NCI-H524 (cell line): ENCODE results near the gene ATRIP.
"Not testable (repeated sequence)": the region's sequence is repeated elsewhere in the genome, so short reads cannot be mapped to it uniquely, and the experiment has no call there.

Experiments
- DNase-seq, 2 experiments: peaks; one replicate each; lab custom pipeline; 2025; lab: John Stamatoyannopoulos, UW

ATRIP gene

DNA sequence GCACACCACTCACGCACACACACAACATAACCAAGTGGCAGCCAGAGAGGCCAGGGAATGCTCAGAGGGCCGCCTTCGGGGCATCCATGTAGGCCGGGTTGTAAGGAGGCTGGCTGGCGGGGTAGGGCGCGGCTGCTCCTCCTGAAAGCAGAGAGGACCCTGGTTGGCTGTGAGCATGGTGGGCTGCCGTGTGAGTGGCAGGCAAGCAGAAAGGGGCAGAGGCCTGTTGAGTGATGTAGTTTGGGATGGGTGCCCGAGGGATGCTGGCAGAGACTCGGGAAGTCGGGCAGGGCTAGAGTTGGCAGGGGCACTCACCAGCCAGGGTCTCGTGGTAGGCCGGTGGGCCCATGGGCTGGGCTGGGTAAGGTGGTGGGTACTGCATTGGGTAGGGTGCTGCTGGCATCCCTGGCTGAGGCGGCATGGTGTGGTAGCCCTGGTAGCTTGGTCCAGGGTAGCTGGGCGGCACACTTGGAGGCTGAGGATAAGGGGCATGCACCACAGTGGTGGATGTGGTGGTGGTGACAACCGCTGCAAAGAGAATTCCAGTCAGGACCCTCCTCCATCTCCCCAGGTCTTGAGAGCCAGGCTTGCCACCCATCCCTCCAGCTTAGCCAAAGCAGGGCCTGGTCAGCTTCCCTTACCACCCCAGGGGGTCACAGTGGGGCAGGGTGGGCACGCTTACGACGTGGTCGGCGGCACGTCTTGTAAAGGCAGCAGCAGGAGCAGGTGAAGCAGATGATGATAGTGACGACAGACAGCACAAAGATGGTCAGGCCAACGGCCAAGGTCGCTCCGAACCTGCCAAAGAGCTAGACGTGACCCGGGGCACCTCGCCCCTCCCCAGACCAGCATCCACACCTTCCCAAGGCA, 22.7 kb downstream of the ATRIP start:
- DNase-seq = no peak

DNA sequence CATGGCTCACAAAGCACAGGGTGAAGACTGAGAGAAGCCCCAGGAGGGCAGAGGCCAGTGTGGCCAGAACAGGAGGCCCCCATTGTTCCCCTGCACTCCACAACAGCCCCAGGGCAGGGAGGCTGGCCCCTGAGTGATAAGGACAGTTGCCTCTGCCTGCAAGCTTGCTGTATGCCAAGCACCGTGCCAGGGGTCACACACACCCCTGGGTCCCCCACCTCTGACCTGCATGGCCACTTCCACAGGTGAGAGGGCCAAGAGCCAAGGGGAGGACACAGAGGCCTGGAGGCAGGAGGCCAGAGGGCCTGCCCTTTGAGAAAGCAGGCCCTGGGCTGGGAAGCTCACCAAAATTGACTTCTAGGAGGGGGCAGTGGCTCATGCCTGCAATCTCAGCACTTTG, 23.7 kb downstream of the ATRIP start:
- no peak for DNase-seq

DNA sequence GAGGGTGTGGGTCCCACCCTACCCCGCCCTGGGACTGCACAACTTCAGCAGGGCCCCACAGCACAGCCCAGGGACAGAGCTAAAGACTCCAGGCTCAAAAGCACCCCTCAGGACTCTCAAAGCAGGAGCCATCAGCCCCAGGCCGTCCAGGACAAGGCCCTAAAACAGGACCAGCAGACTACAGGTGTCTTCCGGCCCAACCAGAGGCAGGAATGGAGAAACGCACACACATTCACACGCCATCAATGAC, 26.1 kb downstream of the ATRIP start:
- DNase-seq = peak in 1 of 2 experiments; percentile 66

DNA sequence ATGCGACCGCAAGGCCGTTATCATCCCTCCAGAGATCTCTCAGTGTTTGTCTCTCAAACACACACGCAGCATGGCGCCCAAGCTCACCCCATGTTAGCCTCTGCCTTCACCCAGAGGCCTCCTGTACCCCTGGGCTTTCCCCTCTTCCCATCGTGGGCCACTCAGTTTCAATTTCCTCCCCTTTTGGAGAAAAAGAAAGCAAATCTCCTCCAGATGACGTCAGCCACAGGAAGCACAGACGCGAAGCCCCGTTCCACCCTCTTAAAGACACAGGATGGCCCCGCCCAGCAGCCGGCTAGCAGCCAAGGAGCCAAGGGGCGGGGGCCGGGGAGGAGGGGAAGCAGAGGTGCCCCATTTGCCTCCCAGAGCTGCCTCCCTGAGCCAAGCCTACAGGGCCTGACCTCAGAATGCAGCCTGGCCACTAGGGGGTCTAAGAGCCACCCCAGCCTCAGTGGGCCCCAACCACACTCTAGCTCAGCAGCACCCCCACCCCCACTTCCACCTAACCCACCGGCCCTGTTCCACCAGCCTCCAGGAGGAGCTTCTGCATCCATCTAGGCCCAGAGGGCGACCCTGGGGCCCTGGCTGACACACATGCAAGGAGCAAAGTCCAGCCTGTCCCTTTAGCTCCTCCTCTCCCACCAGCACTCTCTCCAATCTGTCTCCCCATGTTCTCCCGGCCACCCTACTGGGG, 26.5 kb downstream of the ATRIP start:
- peak; percentile 83 to 88 for DNase-seq

DNA sequence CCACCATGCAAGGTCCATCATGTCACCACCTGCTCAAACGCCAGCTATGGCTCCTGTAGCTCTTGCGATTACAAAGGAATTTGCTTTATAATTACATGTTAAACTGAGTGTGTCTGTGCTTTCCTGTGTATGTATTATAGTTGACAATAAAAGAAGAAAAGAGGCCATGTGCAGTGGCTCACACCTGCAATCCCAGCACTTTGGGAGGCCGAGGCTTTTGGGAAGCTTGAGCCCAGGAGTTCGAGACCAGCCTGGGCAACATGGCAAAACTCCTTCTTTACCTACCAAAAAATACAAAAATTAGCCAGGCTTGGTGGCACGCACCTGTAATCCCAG, 27.0 kb downstream of the ATRIP start:
- no peak for DNase-seq

DNA sequence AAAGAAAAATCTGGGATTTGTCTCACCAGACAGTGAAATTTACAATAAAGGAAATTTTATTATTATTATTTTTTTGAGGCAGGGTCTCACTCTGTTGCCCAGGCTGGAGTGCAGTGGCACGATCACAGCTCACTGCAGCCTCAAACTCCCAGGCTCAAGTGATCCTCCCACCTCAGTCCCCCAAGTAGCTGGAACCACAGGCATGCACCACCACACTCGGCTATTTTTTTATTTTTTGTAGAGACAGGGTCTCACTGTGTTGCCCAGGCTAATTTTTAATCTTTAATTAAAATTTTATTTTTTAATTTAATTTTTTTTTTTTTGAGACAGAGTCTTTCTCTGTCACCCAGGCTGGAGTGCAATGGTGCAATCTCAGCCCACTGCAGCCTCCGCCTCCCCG, 27.5 kb downstream of the ATRIP start:
- DNase-seq = not testable (repeated sequence)

DNA sequence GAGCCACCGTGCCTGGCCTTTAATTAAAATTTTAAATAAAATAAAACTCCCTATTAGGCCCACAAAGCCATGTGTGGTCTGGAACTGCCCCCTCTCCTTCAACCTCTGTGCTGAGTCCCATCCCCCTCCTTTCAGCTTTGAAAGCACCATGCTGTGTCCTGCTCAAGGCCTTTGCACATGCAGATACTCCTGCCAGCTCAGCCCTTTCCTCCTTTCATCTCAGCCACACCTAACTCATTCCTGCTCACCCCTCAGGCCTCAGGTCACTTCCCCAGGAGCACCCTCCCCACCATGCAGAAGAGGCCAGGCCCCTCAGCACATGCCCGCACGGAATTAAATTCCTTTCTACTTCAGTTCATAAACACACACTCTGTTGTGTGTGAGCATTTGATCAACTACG, 28.1 kb downstream of the ATRIP start:
- no peak for DNase-seq

DNA sequence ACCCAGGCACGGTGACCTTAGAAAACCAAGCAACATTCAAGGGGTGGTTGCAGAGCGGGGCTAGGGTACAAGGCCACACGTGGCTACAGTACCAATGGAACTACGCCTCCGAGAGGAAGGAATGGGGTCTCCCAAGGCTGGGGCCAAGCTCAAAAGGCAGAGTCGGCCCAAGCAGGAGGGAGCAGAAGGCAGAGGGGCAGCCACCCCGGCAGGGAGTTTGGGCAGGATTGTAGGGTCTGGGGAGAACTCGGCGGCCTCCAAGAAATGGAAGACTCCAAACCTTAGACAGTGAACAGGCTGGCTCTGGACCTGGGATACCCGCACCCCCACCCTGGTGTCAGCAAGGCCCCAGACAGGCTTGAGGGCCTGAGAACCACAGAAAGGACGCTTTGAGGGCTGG, 28.7 kb downstream of the ATRIP start:
- no peak for DNase-seq

DNA sequence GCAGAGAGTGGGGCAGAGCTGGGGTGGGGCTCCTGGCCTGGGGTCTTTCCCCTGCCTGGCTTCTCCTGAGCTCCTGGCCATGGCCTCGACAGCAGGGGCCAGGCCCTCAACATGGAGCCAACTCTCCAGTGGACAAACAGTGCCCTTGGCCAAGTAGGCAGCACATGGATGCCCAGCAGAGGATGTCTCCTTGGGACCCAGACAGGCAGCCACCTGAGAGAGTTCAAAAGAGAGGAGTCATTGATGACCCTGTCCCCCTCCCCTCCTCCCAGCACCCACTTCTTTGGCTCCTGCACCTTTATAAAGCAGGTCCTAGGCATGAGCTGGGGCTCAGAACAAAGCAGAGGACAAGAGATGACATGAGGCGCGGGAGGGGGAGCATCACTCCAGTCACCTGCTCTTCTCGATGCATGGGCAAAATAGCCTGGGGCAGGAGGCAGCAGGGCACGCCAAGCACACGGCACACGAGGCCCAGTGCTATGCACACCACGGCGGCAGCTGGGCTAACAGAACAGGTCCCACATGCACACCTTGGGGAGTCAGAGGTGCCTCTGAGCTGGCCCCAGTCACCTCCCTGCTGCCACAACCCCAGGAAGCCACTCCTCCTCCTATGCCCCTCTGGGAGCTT, 30.0 kb downstream of the ATRIP start:
- DNase-seq = no peak

DNA sequence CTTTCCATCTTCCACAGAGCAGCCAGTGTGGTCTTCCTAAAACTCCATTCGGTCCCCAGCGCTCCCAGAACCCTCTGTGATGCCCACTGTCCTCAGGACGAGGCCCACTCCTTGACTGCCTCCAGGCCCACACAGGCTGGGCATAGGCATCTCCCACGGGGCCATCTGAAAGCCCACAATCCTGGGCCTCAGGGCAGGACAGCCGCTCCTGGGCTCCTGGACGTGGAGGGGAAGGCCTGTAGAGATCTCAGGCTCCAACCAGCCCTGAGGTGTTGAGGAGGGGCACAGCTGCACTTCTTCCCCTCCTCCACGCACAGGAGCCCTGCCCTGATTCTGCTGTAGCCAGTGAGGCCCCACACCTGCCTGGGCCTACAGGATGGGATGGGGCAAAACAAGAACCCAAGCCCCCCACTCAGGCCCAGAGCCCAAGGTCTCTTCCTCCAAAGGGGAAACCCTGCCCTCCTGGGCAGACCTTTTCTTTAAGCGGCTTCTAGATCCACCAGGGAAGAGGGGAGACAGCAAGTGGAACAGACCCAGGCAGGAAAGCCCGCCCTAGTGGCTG, 31.5 kb downstream of the ATRIP start:
- no peak for DNase-seq

DNA sequence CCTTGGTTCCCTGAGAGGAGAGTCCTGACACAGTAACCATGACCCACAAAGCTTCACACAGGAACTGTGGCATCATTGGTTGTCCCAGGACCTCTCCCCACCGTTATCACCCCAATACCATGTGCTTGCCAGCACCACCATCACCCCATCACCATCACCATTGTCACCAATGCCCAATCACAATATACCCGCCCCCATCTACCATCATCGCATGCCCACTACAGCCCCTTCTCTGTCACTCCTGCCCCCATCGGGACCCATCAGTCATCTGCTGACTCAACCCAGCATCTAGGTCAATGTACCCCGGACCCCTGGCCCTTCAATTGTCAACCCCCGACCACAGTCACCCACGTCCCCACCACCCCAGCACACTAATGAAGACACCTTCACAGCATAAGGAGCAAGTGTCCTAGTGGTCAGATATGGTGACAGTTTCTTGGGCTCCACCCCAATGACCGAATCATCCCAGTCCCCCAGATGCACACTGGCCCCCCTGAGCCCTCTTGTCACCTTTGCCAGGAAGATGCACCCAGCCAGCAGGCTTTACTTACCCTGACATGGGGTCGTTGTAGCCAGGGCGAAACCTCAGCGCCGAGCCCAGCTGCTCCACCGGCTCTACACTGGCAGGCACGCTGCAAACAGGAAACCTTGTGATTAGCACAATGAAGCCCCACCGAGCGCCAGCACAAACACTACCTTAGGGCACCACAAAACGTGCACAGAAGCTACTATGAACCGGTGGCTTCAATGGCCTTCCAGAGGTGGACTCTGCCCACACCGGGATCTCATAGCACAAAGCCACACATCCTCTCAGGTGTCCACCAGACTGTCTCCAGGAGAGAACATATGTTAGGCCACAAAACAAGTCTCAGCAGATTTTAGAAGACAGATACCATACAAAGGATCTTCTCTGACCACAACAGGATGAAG, 32.4 kb downstream of the ATRIP start:
- no peak for DNase-seq

DNA sequence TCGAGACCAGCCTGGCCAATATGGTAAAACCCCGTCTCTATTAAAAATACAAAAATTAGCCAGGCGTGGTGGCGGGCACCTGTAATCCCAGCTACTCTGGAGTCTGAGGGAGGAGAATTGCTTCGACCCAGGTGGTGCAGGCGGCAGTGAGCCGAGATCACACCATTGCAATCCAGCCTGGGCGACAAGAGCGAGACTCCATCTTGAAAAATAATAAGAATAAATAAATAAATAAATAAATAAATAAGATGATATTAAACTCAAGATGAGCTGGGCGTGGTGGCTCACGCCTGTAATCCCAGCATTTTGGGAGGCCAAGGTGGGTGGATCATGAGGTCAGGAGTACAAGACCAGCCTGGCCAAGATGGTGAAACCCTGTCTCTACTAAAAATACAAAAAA, 34.4 kb downstream of the ATRIP start:
- DNase-seq = not testable (repeated sequence)

DNA sequence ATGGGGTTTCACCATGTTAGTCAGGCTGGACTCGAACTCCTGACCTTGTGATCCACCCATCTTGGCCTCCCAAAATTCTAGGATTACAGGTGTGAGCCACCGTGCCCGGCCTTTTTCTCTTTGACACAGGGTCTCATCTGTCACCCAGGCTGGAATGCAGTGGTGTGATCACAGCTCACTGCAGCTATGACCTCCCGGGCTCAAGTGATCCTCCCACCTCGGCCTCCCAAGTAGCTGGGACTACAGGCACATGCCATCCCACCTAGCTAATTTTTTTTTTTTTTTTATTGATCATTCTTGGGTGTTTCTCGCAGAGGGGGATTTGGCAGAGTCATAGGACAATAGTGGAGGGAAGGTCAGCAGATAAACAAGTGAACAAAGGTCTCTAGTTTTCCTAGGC, 36.3 kb downstream of the ATRIP start:
- DNase-seq = not testable (repeated sequence)

DNA sequence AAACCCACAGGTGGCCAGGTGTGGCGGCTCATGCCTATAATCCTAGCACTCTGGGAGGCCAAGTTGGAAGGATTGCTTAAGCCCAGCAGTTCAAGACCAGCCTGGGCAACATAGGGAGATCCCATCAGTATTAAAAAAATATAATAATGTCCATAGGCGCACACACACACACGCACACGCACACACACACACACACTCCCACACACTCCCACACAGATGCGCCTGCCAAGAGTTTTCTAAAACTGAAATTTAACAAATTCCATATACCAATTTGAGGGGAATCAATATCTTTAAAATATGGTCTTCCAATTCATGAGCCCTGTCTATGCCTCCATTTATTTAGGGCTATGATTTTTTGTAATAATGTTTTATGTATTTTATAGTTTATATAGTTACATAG, 40.4 kb downstream of the ATRIP start:
- DNase-seq = no peak

DNA sequence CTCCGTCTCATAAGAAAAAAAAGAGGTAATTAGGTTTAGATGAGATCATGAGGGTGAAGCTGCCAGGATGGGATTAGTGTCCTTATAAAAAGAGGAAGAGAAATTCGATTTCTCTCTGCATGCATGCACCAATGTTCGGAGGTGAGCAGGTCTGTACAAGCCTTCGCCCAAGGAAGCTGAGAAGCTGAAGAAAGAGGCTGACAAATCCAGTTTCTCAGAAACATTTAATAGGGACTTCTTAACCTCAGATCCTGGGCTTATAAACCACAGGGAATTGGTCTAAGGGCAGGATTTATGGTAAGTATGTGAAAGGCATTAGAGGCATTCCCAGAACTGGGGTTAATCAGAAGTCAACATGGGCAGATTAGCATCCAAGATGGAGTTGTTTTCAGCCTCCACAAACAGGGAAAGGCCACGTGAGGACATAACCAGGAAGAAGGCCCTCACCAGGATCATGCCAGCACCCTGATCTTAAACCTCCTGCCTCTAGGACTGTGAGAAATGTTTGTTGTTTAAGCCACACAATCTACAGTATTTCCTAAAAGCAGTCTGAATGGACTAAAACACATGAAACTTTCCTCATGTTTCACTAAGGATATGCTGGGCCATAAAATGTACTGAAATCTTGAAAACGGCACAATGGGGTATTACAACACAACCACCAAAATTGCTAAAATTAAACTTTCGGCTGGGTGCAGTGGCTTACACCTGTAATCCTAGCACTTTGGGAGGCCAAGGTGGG, 46.1 kb downstream of the ATRIP start:
- DNase-seq = no peak

DNA sequence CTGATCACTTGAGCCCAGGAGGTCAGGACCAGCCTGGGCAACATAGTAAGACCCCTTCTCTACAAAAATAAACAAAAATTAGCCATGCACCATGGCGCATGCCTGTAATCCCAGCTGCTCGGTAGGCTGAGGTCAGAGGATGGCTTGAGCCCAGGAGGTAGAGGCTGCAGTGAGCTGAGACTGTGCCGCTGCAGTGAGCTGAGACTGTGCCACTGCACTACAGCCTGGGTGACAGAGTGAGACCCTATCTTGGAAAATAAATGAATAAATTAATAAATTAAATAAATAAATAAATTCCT, 46.6 kb downstream of the ATRIP start:
- no peak for DNase-seq

DNA sequence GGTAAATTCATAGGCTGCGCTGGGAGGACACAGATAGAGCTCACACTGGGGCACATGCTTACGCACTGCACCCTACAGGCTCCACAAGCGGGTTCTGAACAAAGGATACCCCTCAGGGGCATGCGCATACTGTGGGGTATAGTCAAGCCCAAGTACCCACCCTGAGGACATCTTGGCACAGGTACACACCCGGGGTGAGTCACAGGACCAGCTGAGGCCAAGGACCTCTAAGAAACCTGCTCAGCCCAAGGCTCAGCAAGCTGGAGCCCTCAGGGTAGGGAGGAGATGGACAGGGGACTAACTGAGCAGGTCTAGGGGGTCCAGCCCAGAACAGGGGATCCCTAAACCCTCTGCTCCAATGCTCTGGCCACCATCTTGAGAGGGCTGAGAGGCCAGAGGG, 54.1 kb downstream of the ATRIP start:
- no peak for DNase-seq

DNA sequence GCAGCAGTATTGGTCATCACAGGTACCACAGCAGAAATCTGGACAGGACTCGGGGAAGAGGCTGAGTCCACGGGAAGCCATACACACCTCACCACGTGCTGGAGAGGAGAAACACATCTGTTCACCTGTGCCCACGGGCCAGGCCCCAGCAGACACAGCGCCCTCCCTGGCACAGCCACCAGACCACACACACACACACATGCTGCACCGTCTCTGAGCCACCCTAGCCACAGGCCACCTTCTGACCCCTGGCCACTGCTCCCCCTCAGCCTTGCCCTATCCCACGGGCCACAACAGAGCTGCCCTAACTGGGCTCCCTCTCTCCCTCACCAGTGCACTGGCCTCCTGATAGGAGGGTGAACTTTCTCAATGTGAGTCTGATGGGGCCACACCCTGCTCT, 54.7 kb downstream of the ATRIP start:
- DNase-seq = no peak

DNA sequence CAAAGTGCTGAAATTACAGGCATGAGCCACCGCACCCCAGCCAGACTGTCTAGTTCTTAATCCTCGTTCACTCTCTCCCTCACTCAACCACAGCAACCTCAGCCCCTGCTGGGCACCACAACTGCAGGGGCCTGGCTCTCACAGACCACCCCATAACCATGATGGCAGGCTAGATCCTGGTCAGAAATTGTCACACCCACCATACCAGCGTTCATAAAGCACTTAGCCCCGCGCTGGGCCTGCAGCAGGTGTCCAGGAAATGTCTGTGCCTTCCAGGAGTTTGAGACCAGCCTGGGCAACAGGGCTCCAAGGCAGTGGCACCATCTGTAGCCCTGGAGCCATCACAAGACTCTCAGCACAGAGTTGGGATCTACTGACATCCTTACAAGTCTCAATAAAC, 55.6 kb downstream of the ATRIP start:
- DNase-seq = no peak

DNA sequence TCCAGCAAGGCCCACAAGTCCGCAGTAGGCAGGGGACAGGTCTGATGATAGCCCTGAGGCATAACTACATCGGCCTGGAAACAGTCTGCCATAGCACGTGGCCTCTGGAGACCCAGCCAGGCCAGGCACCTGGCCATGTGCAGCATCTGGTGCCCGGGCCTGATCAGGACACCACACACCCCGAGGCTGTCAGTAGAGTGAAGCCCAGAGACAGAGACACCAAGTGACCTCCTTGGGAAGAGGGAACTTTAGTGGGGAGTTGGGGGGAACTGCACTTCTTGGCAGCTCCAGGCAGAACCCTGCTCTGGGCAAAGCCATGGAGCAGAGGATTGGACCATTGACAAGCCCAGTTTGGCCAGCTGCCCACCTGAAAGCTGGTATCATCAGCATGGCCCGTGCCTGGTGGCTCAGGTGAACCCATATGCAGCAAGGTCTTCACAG, 56.2 kb downstream of the ATRIP start:
- no peak for DNase-seq

DNA sequence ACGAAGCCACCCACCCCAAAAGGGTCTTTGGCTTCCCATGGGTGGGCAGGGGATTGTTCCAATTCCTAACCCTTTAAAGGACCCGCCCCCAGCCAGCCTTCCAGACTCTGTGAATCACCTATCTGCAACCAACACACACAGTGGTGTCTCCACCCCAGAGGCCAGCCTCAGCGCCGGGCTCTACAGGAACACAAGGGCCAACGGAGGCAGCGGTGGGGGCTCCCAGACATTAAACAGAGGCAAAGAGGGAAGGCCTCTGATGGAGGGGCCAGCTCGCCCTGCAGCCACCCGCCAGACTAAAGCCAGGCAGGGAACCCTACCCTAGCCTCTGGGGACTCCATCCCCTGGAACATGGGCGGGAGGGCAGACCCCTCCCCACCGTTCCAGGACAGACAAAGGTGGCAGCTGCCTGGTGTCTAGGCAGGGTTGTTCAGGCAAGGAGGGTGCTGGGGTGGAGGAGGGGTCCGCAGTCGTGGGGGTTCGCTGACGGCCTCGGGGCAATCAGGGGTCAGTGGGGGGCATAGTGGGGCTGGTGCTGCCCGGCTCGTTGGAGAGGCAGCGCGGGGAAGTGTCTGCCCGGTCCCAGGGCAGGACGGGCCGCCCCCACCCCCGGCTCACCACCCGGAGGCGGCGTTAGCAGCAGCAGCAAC, 57.0 kb downstream of the ATRIP start:
- DNase-seq = no peak
